VCaP (cell line): ENCODE results near the gene POPDC3.
"Not testable (repeated sequence)": the region's sequence is repeated elsewhere in the genome, so short reads cannot be mapped to it uniquely, and the experiment has no call there.

Experiments used
- H3K27ac ChIP-seq: fragments of 450-650 bp; 2 replicates; pipeline ENCODE4 v1.5.1; 2017
- CTCF ChIP-seq: fragments of 450-650 bp; conservative IDR thresholded peaks from 2 replicates; pipeline ENCODE4 v1.5.1; 2017; ENCODE audit warnings: mild to moderate bottlenecking, moderate library complexity

The POPDC3 gene, protein sequence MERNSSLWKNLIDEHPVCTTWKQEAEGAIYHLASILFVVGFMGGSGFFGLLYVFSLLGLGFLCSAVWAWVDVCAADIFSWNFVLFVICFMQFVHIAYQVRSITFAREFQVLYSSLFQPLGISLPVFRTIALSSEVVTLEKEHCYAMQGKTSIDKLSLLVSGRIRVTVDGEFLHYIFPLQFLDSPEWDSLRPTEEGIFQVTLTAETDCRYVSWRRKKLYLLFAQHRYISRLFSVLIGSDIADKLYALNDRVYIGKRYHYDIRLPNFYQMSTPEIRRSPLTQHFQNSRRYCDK

DNA sequence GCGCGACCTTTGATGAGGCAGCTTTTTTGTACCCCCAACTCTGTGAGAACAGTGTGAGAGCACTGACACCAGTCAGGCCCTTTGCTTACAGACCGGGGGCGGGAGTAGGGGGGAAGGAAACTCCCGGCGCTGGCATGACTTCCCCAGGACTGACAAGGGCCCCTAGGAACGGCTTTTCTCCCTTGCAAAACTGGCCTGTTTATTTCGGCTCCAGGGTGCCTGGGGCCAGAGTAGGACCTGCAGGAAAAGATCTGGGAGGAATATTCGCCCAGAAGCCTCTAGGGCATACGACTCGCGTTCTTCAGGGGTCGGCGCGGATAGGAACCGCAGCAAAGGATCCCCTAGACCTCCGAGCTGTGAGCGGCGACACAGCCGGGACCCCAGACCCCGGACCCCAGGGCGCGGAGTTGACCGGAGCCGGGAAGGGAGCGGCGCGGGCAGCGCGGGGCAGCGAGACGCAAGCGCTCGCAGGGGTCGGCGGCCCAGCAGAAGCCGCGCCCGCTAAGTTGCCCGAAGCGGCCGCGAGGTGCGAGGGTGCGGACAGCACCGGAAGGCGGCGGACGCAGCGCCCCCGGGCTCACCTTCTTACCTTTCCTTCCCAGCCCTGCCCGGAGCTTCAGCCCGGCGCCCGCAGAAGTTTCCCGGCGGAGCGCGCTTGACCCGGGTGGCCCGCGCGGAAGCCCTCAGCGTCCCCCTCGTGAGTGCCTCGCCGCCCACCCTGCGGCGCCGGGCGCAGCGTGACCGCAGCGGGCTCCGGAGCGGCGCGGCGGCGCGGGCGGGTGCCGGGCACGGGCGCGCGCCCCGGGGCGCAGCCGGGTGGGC is at the start of gene POPDC3:
Gene POPDC3, minus strand, starts transcription at position 771 of the 822 bp plus-strand sequence. CDS start 18,105 bp downstream, outside the sequence.
- H3K27ac ChIP-seq = peak within 1 kb of the TSS; percentile 68
- peak; percentile 15; the same call in 1 of the 2 replicates for TF ChIP-seq CTCF

GRCh38 chr6:105227295-105227767 is 47.5 kb upstream of the POPDC3 start:
- no peak for TF ChIP-seq CTCF
- no peak overlapping the region for H3K27ac ChIP-seq

DNA sequence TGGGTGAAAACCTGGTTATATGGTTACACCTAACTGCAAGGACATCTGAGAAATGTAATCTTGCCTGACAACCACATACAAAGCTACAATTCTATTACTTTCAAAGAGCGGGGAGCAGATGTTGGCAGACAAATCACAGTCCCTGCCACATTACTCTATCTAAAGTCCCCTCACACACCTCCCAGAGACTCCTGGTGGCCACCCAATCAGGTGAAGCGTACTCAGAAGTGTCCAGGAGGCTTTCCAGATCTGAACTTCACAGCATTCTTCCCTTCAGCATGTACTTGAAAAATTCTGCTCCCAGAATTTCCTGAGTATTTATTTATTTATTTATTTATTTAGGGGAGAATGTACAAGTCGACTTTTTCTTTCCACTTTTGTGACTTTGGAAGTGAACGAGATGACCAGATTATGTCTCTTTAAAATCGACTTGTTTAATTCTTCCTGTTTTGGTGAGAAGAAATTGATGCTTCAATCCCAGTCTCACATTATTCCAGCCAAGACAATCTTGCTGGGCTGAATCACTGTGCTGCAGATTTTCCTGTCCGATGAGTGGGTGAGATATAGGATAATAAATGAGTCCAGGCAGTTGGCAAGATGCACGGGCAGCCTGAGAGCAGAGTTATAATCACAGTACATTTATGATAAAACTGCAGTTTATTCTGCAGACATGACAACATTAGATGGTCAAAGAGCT is 46.9 kb upstream of the POPDC3 start:
- TF ChIP-seq CTCF = no peak
- H3K27ac ChIP-seq = no peak overlapping the region

GRCh38 chr6:105223242-105223641 is 43.4 kb upstream of the POPDC3 start:
- H3K27ac ChIP-seq = no peak overlapping the region
- no peak for TF ChIP-seq CTCF

DNA sequence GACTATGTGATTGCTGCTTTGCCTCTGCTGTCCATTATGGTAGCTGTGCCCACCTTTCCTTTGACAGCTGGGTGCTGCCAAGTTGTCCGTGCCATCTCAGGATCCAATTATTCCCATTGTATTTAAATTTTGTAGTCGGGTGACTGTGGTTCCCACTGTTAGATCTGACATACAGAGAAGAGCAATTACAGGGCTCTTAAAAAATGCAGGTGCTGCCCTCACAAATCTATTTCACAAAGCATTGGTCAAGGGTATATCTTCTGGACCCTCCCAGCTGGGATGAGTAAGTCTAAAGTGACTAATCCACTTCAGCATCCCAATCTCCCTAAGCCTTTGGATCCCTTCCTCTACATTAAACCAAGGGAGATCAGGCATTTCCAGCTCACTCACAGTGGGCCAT is 41.4 kb upstream of the POPDC3 start:
- H3K27ac ChIP-seq = not testable (repeated sequence)

GRCh38 chr6:105220186-105220585 is 40.4 kb upstream of the POPDC3 start:
- no peak for TF ChIP-seq CTCF
- no peak overlapping the region for H3K27ac ChIP-seq

DNA sequence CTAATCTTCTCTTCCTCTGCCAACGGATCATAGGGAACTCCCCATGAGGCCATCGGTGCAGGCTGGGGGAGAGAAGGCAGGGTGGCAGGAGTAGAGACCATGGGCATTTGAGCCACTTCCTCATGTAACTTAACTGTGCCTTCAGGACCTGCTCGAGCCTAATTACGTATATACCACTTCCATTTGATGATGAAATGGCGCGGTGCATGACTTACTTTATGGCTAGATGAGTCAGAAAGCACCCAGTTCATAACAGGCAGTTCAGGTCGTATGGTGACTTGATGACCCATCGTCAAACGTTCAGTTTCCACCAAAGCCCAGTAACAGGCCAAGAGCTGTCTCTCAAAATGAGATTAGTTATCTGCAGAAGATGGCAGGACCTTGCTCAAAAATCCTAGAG is 39.4 kb upstream of the POPDC3 start:
- H3K27ac ChIP-seq = not testable (repeated sequence)

DNA sequence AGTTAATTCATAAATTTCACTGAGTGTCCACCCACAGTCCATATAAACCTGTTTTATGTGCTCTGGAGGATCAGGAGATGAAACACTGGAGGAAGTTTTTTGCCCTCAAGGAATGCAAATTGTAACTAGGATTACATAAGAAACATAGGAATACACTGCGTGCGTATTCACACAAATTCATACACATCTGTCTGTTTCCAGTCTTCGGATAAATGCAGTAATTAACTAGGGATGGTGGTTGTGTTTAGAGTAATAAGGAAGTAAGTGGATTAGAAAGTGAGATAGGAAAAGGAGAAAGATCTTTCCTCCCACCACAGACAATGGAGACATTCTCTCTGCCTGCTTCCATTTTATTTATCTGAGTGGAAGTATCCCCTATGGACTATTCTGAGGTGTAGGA is 35.7 kb upstream of the POPDC3 start:
- no peak overlapping the region for H3K27ac ChIP-seq
- TF ChIP-seq CTCF = no peak
